Measurements from ENCODE around the gene NAA16.
"Not testable (repeated sequence)": the region's sequence is repeated elsewhere in the genome, so short reads cannot be mapped to it uniquely, and the experiment has no call there.

The NAA16 gene

GRCh38 chr13:41408121-41408520 is 97.1 kb downstream of the NAA16 start:
- no peak for DNase-seq (ENCODE audit: low read depth, low spot score)

- DNase-seq (ENCODE audit: low read depth, low spot score): no peak
These were observed 97.7 kb downstream of the NAA16 start for GRCh38 chr13:41408746-41409145.

- no peak for DNase-seq (ENCODE audit: low read depth, low spot score)
These were observed 98.5 kb downstream of the NAA16 start for GRCh38 chr13:41409611-41410010.

- DNase-seq (ENCODE audit: low read depth, low spot score): no peak
These were observed 100.0 kb downstream of the NAA16 start for GRCh38 chr13:41411060-41411459.

- DNase-seq (ENCODE audit: low read depth, low spot score): no peak
These were observed 100.5 kb downstream of the NAA16 start for GRCh38 chr13:41411522-41411921.

- no peak for DNase-seq (ENCODE audit: low read depth, low spot score)
These were observed 102.8 kb downstream of the NAA16 start for GRCh38 chr13:41413872-41414271.

- DNase-seq (ENCODE audit: low read depth, low spot score): no peak
These were observed 105.2 kb downstream of the NAA16 start for GRCh38 chr13:41416276-41416675.

- no peak for DNase-seq (ENCODE audit: low read depth, low spot score)
These were observed 107.0 kb downstream of the NAA16 start for GRCh38 chr13:41418027-41418426.

- DNase-seq (ENCODE audit: low read depth, low spot score): no peak
These were observed 107.7 kb downstream of the NAA16 start for GRCh38 chr13:41418731-41419130.

- no peak for DNase-seq (ENCODE audit: low read depth, low spot score)
These were observed 108.1 kb downstream of the NAA16 start for GRCh38 chr13:41419206-41419605.

- DNase-seq (ENCODE audit: low read depth, low spot score): no peak
These were observed 109.1 kb downstream of the NAA16 start for GRCh38 chr13:41420146-41420545.

GRCh38 chr13:41421330-41421729 is 110.3 kb downstream of the NAA16 start:
- DNase-seq (ENCODE audit: low read depth, low spot score): not testable (repeated sequence)

GRCh38 chr13:41421983-41422382 is 110.9 kb downstream of the NAA16 start:
- DNase-seq (ENCODE audit: low read depth, low spot score): not testable (repeated sequence)

GRCh38 chr13:41423259-41423658 is 112.2 kb downstream of the NAA16 start:
- not testable (repeated sequence) for DNase-seq (ENCODE audit: low read depth, low spot score)

- not testable (repeated sequence) for DNase-seq (ENCODE audit: low read depth, low spot score)
These were observed 113.6 kb downstream of the NAA16 start for GRCh38 chr13:41424675-41425074.

GRCh38 chr13:41426047-41426446 is 115.0 kb downstream of the NAA16 start:
- DNase-seq (ENCODE audit: low read depth, low spot score): no peak

Data from activated CD4-positive, CD25-positive, alpha-beta regulatory T cell treated with anti-CD3 and anti-CD28 coated beads, Interleukin-2, amount 50 U/mL, for 16 hours (primary cell).